ENCODE measurements around the gene ZPR1.
A peak's percentile ranks its signal among the peaks of the same experiment; 100 is the strongest.
"Not testable (repeated sequence)": the region's sequence is repeated elsewhere in the genome, so short reads cannot be mapped to it uniquely, and the experiment has no call there.

Gene ZPR1

DNA sequence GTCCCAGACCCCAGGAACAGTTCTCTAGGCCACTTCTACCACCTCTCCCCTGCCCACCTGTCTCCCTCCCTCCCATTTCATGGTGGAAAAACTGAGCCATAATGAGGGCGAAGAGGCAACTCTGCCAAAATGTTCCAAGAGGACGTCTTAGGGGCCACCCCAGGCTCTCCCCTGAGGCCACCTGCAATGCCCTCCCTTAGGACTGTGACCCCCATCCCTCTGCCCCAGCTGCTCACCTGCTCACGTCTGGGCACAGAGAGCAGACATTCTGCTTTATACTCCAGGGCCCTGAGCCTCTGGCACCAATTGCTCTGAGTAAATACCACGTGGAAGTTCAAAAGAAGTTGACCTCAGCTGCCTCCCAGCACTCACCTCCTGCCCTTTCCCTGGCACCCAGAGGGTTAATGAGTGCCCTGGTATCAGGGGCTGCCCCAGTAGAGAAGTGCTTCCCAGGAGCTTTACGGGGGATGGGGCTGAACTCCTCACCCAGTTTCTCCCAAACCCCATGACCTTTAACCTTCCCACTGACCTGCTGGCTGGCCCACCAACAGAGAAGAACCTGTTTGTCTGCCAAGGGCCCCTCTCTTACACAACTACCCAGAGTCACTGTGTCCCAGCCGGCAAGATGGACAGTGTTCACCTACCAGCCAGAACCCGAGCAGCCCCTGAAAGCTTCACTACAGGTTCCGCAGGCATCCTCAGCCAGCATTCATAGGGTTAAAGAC lies 4.5 kb upstream of the ZPR1 start:
- no peak for DNase-seq

DNA sequence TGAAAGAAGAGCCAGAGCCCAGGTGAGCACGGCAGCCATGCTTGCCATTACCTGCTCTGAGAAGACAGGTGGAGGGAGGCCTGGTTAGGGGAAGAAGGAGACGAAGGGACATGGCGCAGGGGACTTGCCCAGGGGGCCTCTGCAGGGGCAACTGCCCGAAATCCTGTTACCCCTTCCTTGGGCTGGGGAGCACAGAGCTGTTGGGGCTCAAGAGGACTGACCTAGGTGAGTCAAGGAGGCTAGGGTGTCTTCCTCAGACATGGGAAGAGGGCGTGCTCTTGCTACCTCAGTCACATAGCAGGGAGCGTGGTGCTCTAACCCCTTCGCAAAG lies 4.0 kb upstream of the ZPR1 start, which contains the start of gene APOA5:
Gene APOA5 (minus strand): TSS at position 67 of the 331 bp plus-strand sequence. CDS start 19 bp downstream, at position 48.
- no peak for DNase-seq

DNA sequence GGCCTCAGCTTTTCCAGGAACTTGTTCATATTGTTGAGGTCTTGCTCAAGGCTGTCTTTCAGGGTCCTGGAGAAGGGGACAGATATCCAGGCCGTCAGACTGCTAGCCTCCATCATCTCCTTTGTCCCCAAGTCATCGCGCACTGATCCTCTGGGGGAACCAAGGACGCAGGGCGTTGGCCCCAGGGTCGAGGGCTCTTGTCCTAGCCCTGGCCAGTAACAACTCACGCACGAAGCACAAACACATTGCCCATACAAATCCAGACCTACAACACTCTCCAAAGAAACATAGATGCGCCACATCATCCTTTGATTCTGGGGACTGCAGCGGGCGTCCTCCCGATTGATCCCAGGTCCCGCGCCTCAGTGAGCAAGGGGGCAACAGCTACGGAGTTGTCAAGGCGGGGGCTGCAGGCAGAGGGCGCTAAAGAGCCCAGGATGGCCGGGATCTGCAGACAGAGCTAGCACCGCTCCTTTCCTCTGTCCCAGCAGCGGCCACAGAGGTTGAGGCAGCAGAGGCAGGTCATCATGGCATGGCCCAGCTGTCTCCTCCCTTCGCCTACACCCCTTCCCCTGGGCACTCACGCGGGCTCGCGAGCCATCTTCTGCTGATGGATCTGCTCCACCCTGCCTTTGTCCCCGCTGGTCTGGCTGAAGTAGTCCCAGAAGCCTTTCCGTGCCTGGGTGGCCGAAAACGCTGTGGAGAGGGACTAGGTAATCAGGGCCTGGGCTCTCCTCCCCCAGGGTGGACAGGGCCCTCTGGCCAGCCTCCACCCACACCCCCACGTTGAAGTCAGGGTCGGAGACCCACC lies 3.4 kb upstream of the ZPR1 start:
- peak; percentile 78 for DNase-seq

DNA sequence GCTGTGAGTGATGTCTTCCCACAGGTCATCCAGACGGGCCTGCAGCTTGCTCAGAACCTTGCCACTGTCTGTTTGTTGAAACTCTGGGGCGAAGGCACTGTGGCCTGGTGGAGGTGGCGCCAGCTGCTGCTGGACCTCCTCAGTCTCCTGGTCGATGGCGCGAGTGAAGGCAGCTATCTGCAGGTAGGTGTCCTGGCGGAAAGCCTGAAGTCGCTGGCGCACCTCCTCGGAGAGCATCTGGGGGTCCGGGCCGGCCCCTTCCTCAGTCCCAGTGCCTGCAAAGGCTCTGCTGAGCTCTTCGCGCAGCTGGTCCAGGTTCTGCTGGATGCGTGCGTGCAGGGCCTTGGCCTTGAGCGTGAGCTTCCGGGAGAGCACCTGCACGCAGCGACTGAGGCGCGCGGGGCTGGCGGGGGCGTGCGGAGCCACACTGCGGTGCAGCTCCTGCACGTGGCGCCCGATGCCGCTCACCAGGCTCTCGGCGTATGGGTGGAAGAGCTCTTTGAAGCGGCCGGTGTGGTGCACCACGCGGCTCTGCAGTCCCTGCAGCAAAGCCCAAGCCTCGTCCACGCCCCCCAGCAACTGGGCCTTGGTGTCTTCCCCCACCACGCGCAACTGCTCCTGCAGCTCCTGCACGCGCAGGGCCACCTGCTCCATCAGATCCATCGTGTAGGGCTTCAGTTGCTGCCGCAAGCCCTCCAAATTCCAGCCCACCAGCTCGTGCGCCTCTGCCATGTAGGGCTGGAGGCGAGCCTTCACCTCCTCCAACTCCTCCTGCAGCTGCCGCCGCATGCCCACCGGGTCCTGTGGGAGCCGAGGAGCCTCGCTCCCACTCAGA lies 2.6 kb upstream of the ZPR1 start:
- no peak for DNase-seq

DNA sequence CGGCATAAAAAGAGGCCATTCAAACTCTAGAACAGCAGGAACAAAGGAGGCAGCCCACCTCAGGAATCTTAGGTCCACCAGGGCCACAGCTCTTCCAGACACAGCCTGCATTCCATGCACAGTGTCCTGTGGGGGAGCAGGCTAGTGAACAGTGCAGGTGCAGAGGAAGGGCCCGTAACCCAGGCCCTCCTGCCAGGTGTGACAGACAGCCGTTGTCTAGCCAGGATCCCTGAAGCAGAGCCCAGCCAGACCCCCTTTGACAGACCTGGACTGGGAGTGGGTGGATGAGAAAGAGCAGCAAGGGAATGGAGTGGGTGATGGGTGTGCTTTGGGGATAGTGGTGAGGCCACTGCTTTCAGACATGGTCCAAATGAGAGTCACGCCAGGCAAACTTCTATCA lies 1.2 kb upstream of the ZPR1 start:
- DNase-seq: no peak

DNA sequence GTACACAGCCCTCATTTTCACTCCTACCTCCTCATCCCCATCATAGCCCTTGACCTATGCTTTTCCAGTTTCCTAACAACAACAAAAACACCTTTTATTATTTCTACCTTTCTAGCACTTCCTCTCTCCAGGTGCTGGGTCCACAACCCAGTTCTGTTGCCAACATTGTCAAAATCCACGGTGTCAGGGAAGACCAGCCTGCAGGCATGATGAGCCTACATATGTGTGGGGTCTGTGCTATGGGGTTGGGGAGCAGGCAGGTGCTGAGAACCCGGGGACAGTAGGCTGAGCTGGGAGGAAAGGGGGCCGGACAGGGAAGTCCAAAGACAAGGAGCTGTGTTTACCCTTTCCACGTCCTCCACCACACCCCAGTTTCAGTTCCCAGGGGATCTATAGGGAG lies 711 bp upstream of the ZPR1 start:
- no peak for DNase-seq

DNA sequence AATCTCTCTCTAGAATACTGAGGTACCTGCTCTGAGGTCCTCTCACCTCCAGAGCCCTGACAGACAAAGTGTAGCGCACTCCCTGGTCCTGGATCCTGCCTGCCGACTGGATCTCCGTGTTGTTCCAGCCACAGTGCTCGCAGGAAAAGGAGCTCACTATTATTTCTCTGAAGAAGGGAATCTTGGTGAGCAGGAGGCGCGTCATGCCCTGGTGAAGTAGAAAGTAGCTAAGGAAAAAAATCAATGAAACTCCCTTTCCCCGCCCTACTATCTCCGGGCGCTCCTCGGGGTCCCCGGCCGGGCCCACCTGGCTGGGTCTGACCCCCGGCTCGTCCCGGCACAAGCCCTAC lies 412 bp downstream of the ZPR1 start:
- DNase-seq: no peak

DNA sequence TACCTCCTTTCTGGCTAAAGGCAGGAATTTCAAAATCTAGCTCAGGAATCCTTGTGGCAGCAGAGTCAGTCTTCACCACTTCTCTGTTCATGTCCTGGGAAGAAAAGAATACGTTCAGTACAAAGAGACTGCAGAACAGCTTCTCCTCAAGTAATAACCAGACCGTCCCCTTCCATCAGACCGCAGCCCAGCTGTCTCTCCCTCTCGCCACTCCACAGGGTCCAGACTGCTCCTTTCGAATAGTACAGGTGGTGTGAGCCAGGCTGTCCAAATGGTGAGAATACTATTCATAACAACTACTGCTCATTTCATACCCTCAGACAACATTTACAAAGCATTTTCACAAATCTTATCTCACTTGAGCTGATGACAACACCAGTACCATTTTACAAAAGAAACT lies 857 bp downstream of the ZPR1 start:
- no peak for DNase-seq

DNA sequence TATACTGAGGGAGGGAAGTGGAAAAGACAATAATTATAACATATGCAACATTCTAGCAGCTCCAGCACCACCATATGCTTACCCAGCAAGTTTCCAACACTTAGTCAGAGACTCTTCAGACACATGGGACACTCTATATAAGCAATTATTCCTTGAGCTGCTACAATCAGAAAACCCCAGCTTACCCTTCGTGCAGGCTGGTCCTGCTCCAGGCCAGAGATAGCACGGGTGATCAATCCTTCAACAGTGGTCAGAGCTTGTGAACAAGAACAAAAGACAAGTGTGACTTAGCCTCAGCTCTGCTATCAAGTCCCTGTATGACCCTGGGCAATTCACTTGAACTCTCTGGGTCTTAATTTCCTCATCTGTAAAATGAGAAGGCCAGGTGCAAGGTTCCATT lies 1.5 kb downstream of the ZPR1 start:
- DNase-seq: no peak

DNA sequence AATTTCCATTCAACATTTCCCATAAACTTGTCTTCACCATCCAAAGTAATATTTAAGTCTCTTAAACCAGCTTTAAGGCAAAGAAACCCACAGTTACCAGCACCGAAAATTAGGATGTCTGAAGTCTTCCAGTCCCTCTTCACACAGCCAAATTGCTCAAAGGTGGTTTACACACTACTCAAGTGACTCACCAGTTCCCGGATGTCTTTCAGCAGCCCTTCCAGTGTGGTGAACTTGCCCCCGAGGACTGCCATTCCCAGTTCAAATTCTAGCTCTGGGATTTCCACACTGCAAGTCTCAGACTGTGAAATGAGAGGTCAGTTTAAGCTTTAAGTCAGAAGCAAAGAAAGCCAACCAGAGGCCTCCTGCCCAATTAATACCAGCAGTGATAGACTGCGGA lies 5.1 kb downstream of the ZPR1 start:
- no peak for DNase-seq

DNA sequence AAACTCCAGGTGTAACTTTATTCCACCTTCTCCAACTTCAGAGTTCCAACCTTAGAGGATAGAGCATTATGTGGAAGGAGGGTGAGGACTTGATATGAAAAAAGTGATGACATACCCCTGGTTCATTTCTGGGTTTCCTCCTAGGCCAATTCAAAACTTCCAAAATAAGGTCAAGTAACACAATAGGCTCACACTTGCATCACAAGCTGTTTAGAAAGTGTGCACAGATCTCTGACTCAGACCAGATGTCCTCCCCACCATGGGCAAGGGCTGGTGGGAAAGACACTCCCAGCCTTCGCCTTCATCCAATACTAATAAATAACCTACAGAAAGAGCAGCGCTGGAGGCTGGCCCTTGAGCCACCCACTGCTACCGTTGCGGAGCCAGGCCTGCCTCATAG lies 9.3 kb downstream of the ZPR1 start:
- DNase-seq: no peak

DNA sequence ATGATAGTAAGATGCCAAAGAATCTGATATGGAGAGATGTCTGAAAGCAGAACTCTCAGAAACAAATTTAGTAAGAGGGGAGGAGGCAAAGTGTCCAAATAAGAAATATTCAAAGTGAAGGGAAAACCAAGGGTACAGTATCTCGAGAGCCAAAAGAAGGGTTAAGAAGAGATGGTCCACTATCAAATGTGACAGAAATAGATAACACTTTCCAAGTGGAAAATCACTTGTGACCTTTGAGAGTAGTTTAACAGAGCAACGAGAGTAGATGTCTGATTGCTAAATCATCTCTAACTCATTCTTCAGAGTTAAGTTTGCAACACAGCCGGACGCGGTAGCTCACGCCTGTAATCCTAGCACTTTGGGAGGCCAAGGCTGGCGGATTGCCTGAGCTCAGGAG lies 10.8 kb downstream of the ZPR1 start:
- DNase-seq: no peak

DNA sequence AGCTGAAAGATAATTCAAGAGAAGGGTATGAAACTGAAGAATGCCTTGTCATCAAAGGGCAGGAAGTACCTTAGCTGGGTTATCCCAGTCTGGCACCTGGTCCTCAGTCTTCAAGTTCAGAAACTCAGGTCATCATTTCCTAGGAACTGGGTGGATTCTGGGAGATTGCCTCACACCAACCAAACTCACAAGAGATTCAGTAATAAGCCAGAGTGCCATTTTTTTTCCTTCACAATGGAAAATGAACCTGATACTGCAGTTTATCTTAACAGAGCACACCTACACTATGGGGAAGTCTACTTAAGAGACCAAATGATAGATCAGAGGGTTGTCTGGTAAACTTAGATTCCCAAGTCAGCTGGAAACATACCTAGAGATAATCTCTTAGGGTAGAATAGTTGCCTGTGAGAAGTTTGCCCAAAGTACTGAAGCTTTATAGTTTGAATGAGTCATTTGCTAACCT lies 11.3 kb downstream of the ZPR1 start:
- DNase-seq: no peak

DNA sequence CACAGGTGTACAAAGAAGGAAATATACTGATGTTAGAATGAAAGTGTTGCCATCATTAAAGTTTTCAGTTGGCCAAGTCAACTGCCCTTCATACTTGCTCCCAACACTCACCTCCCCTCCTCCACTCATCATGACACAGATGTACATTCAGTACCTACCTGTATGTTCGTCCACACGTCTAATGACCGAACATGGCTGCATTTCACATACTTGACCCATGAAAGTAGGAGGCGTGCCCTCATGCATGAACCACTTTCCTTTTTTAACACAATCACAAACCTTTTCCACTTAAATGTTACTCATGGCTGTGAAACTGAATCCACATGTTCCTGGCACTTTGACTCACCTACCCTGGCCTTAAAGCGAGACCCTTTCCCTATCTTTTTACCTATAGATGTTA lies 11.8 kb downstream of the ZPR1 start:
- DNase-seq: no peak

DNA sequence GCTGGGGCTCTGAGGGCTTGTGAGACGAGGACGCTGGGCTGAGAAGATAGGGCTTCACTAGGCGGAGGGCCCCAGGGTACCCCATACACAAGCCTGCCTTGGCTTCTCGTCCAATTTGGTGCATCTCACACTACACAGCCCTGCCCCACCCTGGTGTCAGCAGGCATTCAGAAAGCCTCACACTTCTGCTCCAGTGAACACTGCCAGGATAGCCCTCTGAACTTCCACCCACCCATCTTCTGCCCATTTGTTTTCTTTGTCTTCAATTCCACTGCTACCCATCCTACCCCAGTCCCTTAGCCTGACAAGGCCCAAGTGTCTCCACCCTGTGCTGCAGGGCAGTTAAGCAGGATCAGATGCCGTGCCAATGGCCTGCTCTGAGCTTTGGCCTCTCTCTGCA lies 13.2 kb downstream of the ZPR1 start:
- DNase-seq: no peak

DNA sequence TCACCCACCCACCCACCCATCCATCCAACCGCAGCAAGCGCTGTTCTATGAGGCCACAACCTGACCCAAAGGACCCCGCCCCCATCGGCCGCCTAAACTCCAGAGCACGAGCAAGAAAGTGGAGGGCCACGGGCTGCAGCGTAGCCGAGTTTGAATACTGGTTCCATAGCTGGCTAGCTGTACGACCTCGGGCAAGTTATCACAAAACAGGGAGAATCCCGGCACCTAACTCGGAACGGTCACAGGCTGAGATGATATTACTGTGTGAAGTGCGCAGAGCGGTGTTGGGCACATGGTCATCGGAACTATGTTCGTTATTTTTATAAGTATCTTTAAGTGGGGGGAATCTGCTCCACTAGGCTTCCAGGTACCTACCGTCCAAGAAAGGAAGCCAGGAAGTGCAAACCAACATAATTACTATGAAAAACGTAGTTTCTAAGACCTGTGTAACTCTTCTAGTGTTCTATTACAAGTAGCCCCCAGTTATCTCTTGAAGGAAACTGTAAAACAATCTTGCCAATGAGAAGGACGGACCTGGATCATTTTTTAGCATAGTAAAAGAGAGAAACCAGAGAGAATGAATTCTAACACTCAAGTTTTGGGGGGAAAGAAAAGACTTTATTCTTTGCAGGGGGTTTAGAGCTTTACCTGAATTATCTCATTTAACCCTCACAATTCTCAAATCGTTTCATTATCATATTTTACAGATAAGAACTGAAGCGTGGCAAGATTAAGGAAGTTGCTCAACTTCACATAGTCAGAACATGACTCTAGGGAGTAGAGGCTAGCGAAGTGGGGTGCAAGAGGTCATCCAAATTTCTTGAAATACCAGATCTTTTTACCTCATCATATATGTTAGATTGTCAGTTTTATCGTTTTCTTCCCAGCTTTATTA lies 14.4 kb downstream of the ZPR1 start:
- no peak for DNase-seq

DNA sequence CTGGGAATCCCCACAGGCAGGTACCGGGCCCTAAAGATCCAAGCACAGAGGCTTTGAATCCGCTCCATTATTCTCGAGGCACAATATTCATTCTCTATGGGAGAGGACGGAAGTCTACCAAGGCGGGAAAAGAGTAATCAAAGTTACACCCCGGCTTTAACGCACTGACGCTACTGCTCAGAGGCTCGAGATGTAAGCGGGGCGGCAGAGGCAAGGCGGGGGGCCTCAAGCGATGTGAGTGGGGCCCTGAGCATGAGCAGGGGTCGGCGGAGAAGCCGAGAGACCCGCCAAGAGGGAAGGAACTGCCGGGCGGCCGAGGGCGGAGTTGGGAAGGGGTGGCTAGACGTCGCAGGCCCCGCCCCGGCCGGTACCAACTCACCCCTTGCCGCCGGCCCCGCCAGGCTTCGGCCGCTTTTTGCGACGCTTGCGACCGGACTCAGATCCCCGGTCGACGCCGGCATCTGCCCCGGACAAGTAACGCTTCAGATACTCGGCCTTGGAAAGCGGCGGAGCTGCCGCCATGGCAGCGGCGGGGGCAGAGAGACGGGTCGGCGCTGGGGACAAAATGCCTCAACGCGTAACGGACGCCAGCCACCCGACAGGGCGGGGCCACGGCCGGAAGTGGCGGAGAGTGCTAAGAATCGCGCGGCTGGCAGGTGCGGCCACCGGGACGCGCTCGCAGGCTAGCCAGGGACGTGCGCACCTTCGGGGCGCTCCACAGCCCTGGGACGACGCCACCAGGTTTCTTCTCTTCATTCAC lies 15.2 kb downstream of the ZPR1 start, which contains the start of gene BUD13:
Gene BUD13 (minus strand): TSS at position 545 of the 760 bp plus-strand sequence. CDS start 23 bp downstream, at position 522.
- peak; percentile 95 for DNase-seq

DNA sequence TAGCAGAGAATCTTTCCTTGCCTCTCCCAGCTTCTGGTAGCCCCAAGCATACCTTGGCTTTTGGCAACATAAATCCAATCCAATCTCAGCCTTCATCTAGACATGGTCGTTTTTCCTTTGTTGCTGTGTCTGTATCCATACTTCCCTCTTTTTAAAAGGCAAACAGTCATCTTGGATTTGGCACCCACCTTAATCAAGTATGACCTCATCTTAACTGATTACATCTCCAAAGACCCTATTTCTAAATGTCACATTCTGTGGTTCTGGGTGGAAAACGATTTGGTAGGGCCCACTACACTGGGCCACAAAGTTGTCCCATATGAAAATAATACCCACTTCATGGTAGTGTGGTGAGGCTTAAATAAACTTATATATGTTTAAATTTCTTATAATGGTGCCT lies 15.9 kb downstream of the ZPR1 start:
- no peak for DNase-seq

DNA sequence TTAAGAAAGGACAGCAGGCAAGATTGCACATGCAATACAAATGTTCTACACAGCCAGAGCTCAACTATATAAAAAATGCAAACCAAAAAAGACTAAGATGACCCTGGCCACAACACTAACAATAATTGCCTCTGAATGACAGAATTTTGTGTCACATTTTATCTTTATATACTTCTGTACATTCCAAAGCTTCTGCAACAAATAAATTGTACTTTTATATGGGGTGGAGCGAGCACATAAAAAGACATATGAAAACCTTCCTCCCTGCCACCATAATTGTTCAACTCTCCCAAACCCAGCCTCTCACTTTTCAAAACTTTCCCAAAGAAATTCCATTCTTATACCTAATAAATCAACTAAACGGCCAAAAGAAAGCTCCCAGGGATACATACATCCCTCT lies 25.7 kb downstream of the ZPR1 start:
- DNase-seq: no peak

DNA sequence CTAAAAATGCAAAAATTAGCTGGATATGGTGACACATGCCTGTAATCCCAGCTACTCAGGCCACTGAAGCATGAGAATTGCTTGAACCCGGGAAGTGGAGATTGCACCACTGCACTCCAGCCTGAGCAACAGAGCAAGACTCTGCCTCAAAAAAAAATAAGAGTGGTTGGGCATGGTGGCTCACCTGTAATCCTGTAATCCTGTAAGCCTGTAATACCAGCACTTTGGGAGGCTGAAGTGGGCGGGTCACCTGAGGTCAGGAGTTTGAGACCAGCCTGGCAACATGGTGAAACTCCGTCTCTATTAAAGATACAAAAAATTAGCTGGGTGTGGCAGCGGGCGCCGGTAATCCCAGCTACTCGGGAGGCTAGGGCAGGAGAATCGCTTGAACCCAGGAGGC lies 31.8 kb downstream of the ZPR1 start:
- not testable (repeated sequence) for DNase-seq

DNA sequence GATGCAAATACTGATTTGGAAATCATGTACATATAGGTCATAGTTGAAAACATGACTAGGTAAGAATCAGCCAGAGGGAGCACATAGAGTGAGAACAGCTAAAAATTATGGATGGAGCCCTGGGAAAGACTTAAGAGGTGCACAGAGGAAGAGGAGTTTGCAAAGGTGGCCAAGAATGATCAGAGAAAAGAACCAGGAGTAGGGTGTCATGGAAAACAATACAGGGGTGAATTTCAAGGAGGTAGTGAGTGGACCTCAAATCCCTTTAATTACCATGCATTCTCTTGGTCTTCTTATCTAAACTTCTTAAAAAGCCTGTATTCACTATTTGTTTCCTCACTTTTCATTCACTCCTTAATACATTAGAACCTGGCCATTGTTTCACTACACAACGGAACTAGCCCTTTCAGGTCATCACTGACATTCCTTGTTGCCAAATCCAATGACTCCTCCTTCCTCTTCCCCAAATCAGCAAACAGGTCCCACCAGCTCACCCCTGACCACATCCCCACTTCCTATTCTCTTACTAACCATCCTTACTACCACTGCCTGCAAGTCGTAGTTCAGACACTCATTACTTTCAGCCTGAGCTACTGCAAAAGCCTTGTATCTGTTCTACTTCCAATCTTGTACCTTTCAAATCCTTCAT lies 37.6 kb downstream of the ZPR1 start:
- DNase-seq: no peak

All from CD4-positive, alpha-beta T cell treated with Interleukin-10 for 1 hour (primary cell).